ENCODE results near the gene SPECC1L.

Gene SPECC1L

GRCh38 chr22:24433001-24433827 is 162.6 kb downstream of the SPECC1L start:
- DNase-seq: no peak

DNA sequence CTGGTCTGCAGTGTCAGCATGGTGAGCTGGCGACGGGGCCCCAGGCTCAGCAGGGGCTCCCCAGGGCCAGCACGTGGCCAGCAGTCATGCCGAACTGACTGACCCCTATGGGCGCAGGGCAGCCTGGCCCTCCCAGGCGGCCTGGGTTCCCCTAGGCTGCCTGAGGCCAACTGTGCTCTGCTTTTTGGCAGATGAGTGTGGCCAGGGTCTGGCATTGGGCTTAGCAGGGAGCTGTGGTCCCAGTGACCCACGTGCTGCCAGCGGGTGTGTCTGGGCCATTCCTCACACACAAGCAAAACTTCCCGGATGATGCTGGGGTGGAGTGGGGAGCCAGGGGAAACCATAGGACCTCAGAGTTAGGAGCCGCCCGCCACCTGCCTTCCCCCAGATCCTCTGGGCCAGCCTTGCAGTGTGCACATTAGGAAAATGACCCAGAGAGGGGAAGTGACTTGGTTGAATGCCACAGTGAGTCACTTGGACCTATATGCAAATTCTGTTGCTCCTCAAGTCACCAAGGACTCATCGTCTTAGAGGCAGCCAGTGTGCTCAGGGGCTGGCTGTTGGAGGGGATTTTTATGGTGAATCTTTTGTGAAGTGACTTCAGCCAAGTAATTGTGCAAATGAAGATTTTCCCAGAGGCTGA is 163.3 kb downstream of the SPECC1L start:
- DNase-seq: no peak

GRCh38 chr22:24434471-24435322 is 164.1 kb downstream of the SPECC1L start:
- no peak for DNase-seq

GRCh38 chr22:24435323-24435645 is 164.7 kb downstream of the SPECC1L start:
- no peak for DNase-seq

- DNase-seq: no peak
Observed at GRCh38 chr22:24435861-24436371, 165.3 kb downstream of the SPECC1L start.

DNA sequence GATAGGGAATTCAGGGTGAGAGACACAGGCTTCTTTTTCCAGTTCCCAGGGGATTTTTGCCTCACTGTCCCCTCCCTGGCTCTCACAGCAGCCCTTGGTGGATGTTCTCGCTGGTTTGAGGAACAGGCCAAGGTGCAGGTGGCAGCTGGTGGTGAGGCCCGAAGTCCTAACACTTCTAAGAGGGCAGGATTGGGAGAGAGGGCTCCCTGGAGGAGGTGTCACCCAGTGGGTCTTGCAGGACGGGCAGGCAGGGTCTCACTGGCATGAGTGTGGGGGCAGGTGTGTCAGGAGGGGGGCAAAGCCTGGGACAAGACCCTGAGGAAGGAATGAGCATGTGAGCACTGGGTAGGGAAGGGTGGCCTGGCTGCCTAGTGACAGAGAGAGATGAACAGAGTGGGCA is 165.9 kb downstream of the SPECC1L start:
- no peak for DNase-seq

GRCh38 chr22:24437091-24437490 is 166.5 kb downstream of the SPECC1L start:
- no peak for DNase-seq

DNA sequence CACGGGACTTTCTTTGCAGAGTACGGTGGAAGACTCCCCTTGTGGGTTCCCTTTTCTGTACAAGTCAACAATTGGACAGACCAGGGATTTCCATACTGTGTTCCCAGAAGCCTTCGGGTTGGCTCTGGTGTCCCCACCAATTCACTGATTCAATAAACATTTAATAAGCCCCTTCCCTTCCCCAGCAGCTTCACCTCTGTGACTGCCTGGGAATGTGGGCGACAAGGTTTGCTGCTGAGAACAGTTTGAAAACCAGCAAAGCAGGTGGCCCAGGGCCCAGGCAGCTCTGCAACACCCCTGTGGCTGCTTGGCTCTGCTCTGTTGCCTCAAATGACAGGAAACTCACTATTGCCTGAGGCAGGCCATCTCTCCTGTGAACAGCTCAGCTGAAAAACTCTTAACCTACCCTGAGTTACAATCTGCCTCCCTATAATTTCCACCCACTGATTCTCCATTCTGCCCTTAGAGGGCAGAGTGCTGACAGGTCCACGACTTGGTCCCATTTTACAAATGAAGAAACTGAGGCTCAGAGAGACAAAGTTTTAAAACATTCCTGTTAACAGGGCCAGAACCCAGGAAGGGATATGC is 167.2 kb downstream of the SPECC1L start:
- no peak for DNase-seq

DNA sequence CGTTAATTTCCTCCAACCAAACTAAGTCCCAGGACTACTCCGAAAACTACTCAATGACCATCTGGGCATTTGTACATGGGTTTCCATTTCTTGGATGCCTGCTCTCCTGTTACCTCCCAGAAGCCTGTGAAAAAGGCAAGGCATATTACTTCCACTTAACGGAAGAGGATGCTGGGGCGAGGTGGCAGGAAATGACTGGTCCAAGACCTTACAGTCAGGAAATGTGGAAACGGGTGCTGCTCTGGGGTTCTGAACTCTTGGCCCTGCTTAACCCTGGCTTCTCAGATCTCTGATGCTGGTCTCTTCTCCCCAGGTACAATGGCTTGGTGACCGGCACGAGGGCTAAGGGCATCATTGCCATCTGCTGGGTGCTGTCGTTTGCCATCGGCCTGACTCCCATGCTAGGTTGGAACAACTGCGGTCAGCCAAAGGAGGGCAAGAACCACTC is 169.7 kb downstream of the SPECC1L start:
- no peak for DNase-seq

GRCh38 chr22:24440718-24441405 is 170.2 kb downstream of the SPECC1L start:
- no peak for DNase-seq

DNA sequence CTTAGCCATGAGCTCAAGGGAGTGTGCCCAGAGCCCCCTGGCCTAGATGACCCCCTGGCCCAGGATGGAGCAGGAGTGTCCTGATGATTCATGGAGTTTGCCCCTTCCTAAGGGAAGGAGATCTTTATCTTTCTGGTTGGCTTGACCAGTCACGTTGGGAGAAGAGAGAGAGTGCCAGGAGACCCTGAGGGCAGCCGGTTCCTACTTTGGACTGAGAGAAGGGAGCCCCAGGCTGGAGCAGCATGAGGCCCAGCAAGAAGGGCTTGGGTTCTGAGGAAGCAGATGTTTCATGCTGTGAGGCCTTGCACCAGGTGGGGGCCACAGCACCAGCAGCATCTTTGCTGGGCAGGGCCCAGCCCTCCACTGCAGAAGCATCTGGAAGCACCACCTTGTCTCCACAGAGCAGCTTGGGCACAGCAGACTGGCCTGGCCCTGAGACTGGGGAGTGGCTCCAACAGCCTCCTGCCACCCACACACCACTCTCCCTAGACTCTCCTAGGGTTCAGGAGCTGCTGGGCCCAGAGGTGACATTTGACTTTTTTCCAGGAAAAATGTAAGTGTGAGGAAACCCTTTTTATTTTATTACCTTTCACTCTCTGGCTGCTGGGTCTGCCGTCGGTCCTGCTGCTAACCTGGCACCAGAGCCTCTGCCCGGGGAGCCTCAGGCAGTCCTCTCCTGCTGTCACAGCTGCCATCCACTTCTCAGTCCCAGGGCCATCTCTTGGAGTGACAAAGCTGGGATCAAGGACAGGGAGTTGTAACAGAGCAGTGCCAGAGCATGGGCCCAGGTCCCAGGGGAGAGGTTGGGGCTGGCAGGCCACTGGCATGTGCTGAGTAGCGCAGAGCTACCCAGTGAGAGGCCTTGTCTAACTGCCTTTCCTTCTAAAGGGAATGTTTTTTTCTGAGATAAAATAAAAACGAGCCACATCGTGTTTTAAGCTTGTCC is 171.0 kb downstream of the SPECC1L start:
- no peak for DNase-seq

DNA sequence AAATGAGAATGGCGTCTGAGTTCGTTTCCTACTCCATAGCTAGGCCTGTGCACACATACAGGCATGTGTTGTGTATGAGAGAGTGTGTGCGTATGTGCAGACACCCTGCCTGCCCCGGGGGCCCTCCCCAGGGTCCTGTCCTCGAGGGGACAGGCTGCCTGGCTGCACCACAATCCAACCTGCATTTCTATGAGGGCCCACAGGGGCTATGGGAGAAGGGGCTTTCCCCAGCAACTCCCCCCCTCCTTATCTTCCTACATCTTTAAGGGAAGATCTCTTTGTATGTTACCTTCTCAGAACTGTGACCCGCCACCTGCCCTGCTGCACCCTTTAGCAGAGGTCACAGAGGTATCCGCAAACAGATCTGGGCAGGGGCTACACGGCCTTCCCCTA is 171.7 kb downstream of the SPECC1L start:
- DNase-seq: no peak

GRCh38 chr22:24443668-24444067 is 173.0 kb downstream of the SPECC1L start:
- DNase-seq: peak; percentile 63

DNA sequence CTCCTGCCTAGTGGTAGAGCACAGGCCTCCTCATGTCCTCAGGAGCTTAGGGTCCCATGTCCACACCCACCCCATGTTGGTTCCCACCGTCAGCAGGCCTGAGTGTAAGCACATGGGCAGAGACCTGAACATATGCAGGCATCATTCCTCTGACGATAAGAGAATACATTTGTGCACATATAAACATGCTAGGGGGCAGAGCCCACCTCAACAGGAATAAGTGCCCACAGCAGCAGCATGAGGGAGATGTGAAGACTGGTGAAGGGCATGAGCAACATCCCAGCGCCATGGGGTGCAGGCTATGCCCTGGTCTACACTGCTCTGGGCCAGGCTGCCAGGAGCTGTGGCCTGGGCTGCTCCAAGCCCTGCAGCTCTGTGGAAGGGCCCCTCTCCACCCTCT is 173.6 kb downstream of the SPECC1L start:
- DNase-seq: no peak

GRCh38 chr22:24444729-24445466 is 174.3 kb downstream of the SPECC1L start:
- DNase-seq: peak; percentile 85

- DNase-seq: peak; percentile 98
Observed at GRCh38 chr22:24445481-24446259, 175.0 kb downstream of the SPECC1L start.

DNA sequence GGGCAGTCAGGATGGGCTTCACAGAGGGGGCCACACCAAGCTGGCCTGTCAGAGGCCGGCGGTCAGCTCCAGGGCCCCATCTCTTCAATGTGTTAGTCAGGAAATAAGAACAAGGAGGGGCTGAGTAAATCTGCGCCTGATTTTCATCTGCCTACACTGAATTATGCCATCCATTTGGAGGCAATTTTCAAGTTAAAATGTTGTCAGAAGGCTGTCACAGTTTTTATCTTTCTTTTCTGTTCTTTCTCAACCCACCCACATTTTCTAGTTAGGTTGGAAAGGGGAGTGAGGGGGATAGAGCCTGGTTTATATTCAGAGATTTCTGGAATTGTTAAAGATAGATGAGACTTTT is 175.6 kb downstream of the SPECC1L start:
- no peak for DNase-seq

GRCh38 chr22:24450610-24451009 is 180.0 kb downstream of the SPECC1L start:
- peak; percentile 98 for DNase-seq

DNA sequence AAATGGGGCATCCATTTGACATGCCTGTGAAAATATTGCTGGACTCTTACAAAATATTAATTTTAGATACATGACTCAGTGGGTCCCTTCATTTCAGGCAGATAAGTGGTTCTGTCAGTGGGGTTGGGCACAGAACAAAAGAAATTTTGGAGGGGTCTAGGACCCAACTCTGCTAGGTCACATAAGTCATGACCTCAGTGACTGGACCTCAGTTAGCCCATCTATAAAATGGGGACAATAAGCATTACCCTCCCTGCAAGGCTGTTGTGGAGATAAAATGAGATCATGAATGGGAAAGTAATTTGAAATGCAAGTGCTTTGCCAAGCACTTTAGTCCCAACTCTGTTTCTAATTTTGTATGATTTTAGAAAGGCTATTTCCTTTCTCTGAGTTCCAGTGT is 180.5 kb downstream of the SPECC1L start:
- no peak for DNase-seq

- no peak for DNase-seq
Observed at GRCh38 chr22:24453853-24454252, 183.2 kb downstream of the SPECC1L start.
